CD4-positive, alpha-beta T cell (primary cell): ENCODE results near the gene KCNN1. TPM values are rescaled to one million over a fixed set of nuclear protein-coding genes. Genes with fewer than 3 reads are reported as not detected.

Source experiments
- ATAC-seq: fragments of 200-7000 bp; cut with Tn5 transposase; one replicate; pipeline ENCODE4 v1.10.0; 2022; ENCODE audit warnings: mild to moderate bottlenecking; ENCODE audit not compliant: poor library complexity
- CTCF ChIA-PET: fragments of 350-600 bp; sonication (Branson Sonifier 250); formaldehyde crosslinking; loops from one replicate; lab custom pipeline; 2021; ENCODE audit warnings: antibody characterized with exemption, inconsistent platforms; lab: Charles Lee
- POLR2A ChIA-PET: fragments of 350-600 bp; sonication (Branson Sonifier 250); formaldehyde crosslinking; loops from one replicate; lab custom pipeline; 2021; ENCODE audit warnings: antibody characterized with exemption, inconsistent platforms; lab: Charles Lee
- DNase-seq, 14 experiments: peaks; one replicate each; pipeline ENCODE4 v3.0.0-alpha.2; 2013 to 2020; ENCODE audit warnings: mixed read lengths in 2 of 14
- H3K27ac ChIP-seq, 2 donors: one replicate each; pipeline versions ENCODE4 v1.5.1 to v1.7.0; 2013; ENCODE audit warnings: low read length in 2 of 2, low read depth in 1 of 2, mild to moderate bottlenecking in 1 of 2
- H3K27me3 ChIP-seq, 2 experiments: 1 replicate in 1 of 2; 2 replicates in 1 of 2; pipeline versions ENCODE4 v1.6.1 to v1.7.0; 2013; ENCODE audit warnings: low read length in 2 of 2, control low read depth in 1 of 2, mild to moderate bottlenecking in 1 of 2, moderate library complexity in 1 of 2; ENCODE audit not compliant: insufficient read depth in 2 of 2, control insufficient read depth in 1 of 2
- H3K36me3 ChIP-seq: one replicate; pipeline ENCODE4 v1.6.1; 2013; ENCODE audit warnings: low read length, control low read depth; ENCODE audit not compliant: insufficient read depth
- H3K4me1 ChIP-seq: one replicate; pipeline ENCODE4 v1.6.1; 2013; ENCODE audit warnings: low read length, control low read depth; ENCODE audit not compliant: insufficient read depth
- H3K4me3 ChIP-seq: one replicate; pipeline ENCODE4 v1.5.1; 2013; ENCODE audit warnings: mild to moderate bottlenecking, low read length, moderate library complexity
- H3K9me3 ChIP-seq, 2 experiments: 1 replicate in 1 of 2; 2 replicates in 1 of 2; pipeline versions ENCODE4 v1.6.1 to v1.7.0; 2013; ENCODE audit warnings: low read length in 2 of 2, mild to moderate bottlenecking in 2 of 2, control low read depth in 1 of 2, moderate library complexity in 1 of 2; ENCODE audit not compliant: control insufficient read depth in 1 of 2, insufficient read depth in 1 of 2
- H3K27ac Mint-ChIP-seq: one replicate; pipeline ENCODE4 v1.8.0; 2020; ENCODE audit warnings: mixed read lengths
- H3K27me3 Mint-ChIP-seq: one replicate; pipeline ENCODE4 v1.8.0; 2021; ENCODE audit warnings: mixed read lengths
- H3K36me3 Mint-ChIP-seq: one replicate; pipeline ENCODE4 v1.8.0; 2021; ENCODE audit warnings: low read depth, mixed read lengths
- H3K4me1 Mint-ChIP-seq: one replicate; pipeline ENCODE4 v1.8.0; 2021; ENCODE audit warnings: low read depth, mixed read lengths
- H3K4me3 Mint-ChIP-seq: one replicate; pipeline ENCODE4 v1.8.0; 2020; ENCODE audit warnings: mild to moderate bottlenecking, mixed read lengths
- H3K9me3 Mint-ChIP-seq: one replicate; pipeline ENCODE4 v1.8.0; 2020; ENCODE audit warnings: mixed read lengths
- intact Hi-C, 2 experiments: fragments of 100-400 bp; cut with DNase I in 1 of 2; cut with micrococcal nuclease in 1 of 2; formaldehyde crosslinking; loops; one replicate each; pipeline versions ENCODE4 v1.15.1 to v1.9.0; 2023 to 2025; cut with DNase I, micrococcal nuclease
- total RNA-seq, 174 experiments: library from RNA in 2 of 174; stranded (reverse) in 2 of 174; gene quantifications; one replicate each; pipeline ENCODE4 v1.2.3 and lab custom pipeline; 2021 to 2026
- TF ChIP-seq, protein P1 (sequence below): fragments of 200-600 bp; IDR thresholded peaks from one replicate; pipeline ENCODE4 v1.8.0; 2022; ENCODE audit warnings: antibody characterized with exemption, mild to moderate bottlenecking

KCNN1 gene
- total RNA-seq, 2 experiments from 2014 or later: not detected

DNA sequence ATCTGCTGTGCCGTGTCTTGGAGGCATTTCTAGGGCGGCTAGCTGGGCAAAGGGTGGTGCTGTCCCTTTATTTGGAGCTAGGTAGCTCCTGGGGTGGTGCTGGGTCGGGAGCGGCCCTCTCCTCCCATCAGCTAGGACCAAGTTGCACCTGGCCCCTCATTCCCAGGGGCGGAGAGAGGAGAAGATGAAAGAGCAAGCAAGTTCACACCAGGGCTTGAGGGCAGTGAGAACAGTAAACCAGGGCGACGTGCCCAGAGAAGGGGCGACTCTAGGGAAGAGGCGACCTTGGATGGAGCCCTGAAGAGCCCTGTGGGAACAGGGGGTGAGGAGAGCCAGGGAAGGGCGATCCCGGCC lies 17.0 kb upstream of the KCNN1 start:
- Mint-ChIP-seq H3K9me3 (no peaks in the 10 kb centered on the region), H3K4me1 (peaks cover 62% of the 10 kb centered on the region), H3K27ac (peak overlapping the region; percentile 71), H3K36me3 (peaks cover 5% of the 10 kb centered on the region), H3K4me3 (peak overlapping the region; percentile 89), H3K27me3 (peaks cover 62% of the 10 kb centered on the region)
- no peak for ATAC-seq
- TF ChIP-seq, protein P1, sequence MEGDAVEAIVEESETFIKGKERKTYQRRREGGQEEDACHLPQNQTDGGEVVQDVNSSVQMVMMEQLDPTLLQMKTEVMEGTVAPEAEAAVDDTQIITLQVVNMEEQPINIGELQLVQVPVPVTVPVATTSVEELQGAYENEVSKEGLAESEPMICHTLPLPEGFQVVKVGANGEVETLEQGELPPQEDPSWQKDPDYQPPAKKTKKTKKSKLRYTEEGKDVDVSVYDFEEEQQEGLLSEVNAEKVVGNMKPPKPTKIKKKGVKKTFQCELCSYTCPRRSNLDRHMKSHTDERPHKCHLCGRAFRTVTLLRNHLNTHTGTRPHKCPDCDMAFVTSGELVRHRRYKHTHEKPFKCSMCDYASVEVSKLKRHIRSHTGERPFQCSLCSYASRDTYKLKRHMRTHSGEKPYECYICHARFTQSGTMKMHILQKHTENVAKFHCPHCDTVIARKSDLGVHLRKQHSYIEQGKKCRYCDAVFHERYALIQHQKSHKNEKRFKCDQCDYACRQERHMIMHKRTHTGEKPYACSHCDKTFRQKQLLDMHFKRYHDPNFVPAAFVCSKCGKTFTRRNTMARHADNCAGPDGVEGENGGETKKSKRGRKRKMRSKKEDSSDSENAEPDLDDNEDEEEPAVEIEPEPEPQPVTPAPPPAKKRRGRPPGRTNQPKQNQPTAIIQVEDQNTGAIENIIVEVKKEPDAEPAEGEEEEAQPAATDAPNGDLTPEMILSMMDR: no peak
- H3K9me3 ChIP-seq: peaks cover 0 to 31% of the 10 kb centered on the region in 2 experiments
- no peak overlapping the region for H3K27ac ChIP-seq
- DNase-seq: peak in 2 of 14 experiments; percentile 36 to 40
- H3K4me3 ChIP-seq: no peak overlapping the region
- H3K4me1 ChIP-seq: peaks cover 67% of the 10 kb centered on the region
- ChIA-PET POLR2A (interaction anchor here (0.6 to 1.0 kb wide), 2 partner anchors 51 to 591 kb away, joined by 3 to 5 read pairs; no protein-coding TSS in a partner anchor), CTCF (interaction anchor here (1.8 to 2.2 kb wide), 2 partner anchors 17 to 91 kb away, joined by 5 to 6 read pairs; partner anchors contain the start of genes CCDC124 and RPL18A)
- no peaks in the 10 kb centered on the region for H3K36me3 ChIP-seq
- intact Hi-C loops: no loop called here
- peaks cover 53 to 66% of the 10 kb centered on the region in 2 experiments for H3K27me3 ChIP-seq

DNA sequence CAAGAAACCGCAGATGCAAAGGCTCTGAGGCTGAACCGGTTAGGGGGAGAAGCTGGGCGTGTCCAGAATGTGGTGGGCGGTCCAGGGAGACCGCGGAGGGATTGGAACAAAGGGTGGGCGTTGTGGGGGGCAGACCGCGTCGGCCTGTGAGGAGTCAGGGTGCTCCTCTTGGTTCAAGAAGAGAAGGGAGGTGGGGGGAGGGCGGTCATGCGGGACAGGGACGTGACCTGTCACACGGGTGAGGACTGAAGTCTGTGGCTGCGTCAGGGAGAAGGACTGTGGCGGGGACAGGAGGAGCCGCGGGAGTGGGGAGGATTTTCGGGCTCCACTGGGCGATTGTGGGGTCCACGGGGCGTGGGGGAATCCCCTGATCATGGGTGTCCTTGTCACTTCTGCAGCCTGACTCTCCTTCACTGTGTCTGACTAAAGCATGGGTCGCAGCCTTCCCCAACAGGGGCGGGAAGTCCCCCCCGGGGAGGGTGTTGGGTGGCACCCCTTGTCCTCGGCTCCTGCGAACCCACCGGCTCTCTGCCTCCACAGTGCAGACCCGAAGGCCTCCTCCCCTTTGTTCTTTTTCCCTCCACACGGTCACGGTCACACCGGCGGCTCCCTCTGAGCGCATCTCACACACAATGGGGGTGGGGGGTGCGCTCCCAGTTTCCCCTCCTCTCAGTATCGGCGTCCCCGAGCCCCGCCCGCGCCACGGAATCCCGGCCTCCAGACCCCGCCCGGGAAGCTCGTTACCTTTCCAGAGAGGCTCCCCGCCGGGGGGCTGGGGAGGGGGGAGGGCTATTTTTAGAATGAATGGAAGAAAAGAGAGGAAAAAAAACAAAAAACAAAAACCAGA lies 16.4 kb upstream of the KCNN1 start:
- peak overlapping the region; percentile 89 for H3K4me3 Mint-ChIP-seq
- TF ChIP-seq, protein P1: no peak
- Histone ChIP-seq H3K36me3 (no peaks in the 10 kb centered on the region), H3K27me3 (peaks cover 54 to 66% of the 10 kb centered on the region in 2 experiments), H3K4me1 (peaks cover 67% of the 10 kb centered on the region), H3K9me3 (peaks cover 0 to 31% of the 10 kb centered on the region in 2 experiments), H3K4me3 (no peak overlapping the region), H3K27ac (no peak overlapping the region)
- H3K9me3 Mint-ChIP-seq: no peaks in the 10 kb centered on the region
- CTCF ChIA-PET: interaction anchor here (1.8 to 2.2 kb wide), 2 partner anchors 18 to 46 kb away, joined by 5 to 6 read pairs; partner anchors contain the start of gene CCDC124
- intact Hi-C loops: no loop called here
- DNase-seq (peak in 7 of 14 experiments; percentile 20 to 85 (median 39)), ATAC-seq (no peak)
- H3K27ac Mint-ChIP-seq: peak overlapping the region; percentile 36
- H3K4me1 Mint-ChIP-seq: peaks cover 62% of the 10 kb centered on the region
- POLR2A ChIA-PET: interaction anchor here (0.6 to 1.2 kb wide), 3 partner anchors 50 to 590 kb away, joined by 3 to 5 read pairs (median 3); partner anchors contain the start of gene RPL18A
- H3K27me3 Mint-ChIP-seq: peaks cover 63% of the 10 kb centered on the region
- peaks cover 5% of the 10 kb centered on the region for H3K36me3 Mint-ChIP-seq

DNA sequence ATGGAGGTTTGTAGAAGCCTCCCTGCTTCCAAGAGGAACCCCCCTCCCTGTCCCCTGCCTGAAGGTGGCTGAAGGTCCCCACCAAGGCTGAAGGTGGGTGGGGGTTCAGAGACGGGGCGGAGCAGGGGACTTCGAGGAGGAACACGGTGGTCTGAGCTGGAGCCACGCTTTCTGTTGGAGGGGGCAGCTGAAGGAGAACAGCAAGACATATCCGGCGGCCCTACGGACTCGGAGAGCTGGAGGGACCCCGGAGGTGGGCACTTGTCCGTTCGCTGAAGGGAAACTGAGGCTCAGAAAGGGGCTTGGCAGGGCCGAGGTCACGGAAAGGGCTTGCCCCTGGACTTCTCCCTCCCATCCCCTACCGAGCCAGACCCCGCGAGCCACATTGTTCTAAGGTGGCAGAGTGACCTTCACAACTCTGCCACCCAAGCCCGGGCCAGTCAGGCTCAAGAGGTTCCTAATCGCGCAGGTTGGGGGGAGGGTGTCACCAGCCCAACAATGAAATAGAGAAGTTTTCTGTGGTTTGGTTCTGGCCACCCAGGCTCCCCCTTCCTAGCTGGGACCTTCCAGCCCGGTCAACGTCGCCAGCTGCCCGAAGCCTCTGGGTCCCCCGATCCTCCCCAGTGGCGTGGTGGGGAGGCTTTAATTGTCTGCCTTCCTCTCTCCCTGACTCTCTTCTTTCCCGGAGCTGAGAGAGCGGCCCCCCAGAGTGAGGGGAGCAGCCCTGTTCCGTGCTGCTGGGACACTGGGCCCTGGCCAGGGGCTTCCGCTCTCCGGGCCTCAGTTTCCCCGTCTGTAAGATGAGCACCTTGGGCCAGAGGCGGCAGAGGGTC lies 15.5 kb upstream of the KCNN1 start:
- ATAC-seq (no peak), DNase-seq (peak in 2 of 14 experiments; percentile 61 to 62)
- H3K4me3 ChIP-seq: no peak overlapping the region
- peaks cover 65% of the 10 kb centered on the region for H3K4me1 ChIP-seq
- peaks cover 0 to 31% of the 10 kb centered on the region in 2 experiments for H3K9me3 ChIP-seq
- Mint-ChIP-seq H3K36me3 (peaks cover 5% of the 10 kb centered on the region), H3K4me3 (peak overlapping the region; percentile 42), H3K27me3 (peaks cover 64% of the 10 kb centered on the region), H3K27ac (no peak overlapping the region), H3K9me3 (no peaks in the 10 kb centered on the region), H3K4me1 (peaks cover 54% of the 10 kb centered on the region)
- CTCF ChIA-PET: interaction anchor here (1.8 kb wide), 1 partner anchor 45 kb away, joined by 5 read pairs; no protein-coding TSS in a partner anchor
- POLR2A ChIA-PET: interaction anchor here (1.2 kb wide), 1 partner anchor 92 kb away, joined by 3 read pairs; the partner anchor contains the start of gene RPL18A
- intact Hi-C loops: no loop called here
- H3K27ac ChIP-seq: no peak overlapping the region
- TF ChIP-seq, protein P1: no peak
- H3K36me3 ChIP-seq: no peaks in the 10 kb centered on the region
- peaks cover 57 to 72% of the 10 kb centered on the region in 2 experiments for H3K27me3 ChIP-seq
